NOMO-1 (cell line): ENCODE data around the gene WNT9A.

Experiments
- DNase-seq, 2 experiments: peaks; one replicate each; lab custom pipeline; 2025; ENCODE audit not compliant: unreplicated experiment in 2 of 2; lab: John Stamatoyannopoulos, UW

The WNT9A gene

GRCh38 chr1:227942021-227942715, 5.6 kb downstream of the WNT9A start:
- DNase-seq: no peak

GRCh38 chr1:227941509-227942020, 6.2 kb downstream of the WNT9A start:
- DNase-seq: no peak

GRCh38 chr1:227940791-227941241, 6.9 kb downstream of the WNT9A start:
- no peak for DNase-seq

- no peak for DNase-seq
These were observed 7.7 kb downstream of the WNT9A start for GRCh38 chr1:227939791-227940771.

- no peak for DNase-seq
These were observed 8.6 kb downstream of the WNT9A start for GRCh38 chr1:227938911-227939790.

- no peak for DNase-seq
These were observed 9.5 kb downstream of the WNT9A start for GRCh38 chr1:227938276-227938675.

- no peak for DNase-seq
These were observed 9.9 kb downstream of the WNT9A start for GRCh38 chr1:227937838-227938145.

- DNase-seq: no peak
These were observed 10.5 kb downstream of the WNT9A start for GRCh38 chr1:227937031-227937837.

- DNase-seq: no peak
These were observed 11.9 kb downstream of the WNT9A start for GRCh38 chr1:227935826-227936225.

- no peak for DNase-seq
These were observed 13.0 kb downstream of the WNT9A start for GRCh38 chr1:227934476-227935313.

GRCh38 chr1:227929751-227930472, 17.8 kb downstream of the WNT9A start:
- DNase-seq: no peak

- DNase-seq: no peak
These were observed 18.8 kb downstream of the WNT9A start for GRCh38 chr1:227928811-227929375.

GRCh38 chr1:227927971-227928741, 19.6 kb downstream of the WNT9A start:
- DNase-seq: no peak

GRCh38 chr1:227926896-227927885, 20.5 kb downstream of the WNT9A start:
- no peak for DNase-seq

GRCh38 chr1:227926216-227926791, 21.4 kb downstream of the WNT9A start:
- no peak for DNase-seq
